Thyroid gland (tissue), 4 donors: ENCODE measurements around the gene CD300C. TPM values are rescaled to one million over a fixed set of nuclear protein-coding genes. Genes with fewer than 3 reads are reported as not detected.
"Not testable (repeated sequence)": the region's sequence is repeated elsewhere in the genome, so short reads cannot be mapped to it uniquely, and the experiment has no call there.

Experiments used
- DNase-seq, 2 donors: peaks; one replicate each; pipeline ENCODE4 v3.0.0-alpha.2; 2019
- H3K27ac ChIP-seq, 3 donors: fragments of 200-600 bp; sonication (generic); 1 replicate in 2 of 3; 2 replicates in 1 of 3; pipeline ENCODE4 v1.5.1; 2016 to 2019; ENCODE audit warnings: mild to moderate bottlenecking in 1 of 3, moderate library complexity in 1 of 3
- H3K27me3 ChIP-seq: fragments of 200-600 bp; sonication (generic); one replicate; pipeline ENCODE4 v1.5.1; 2019
- H3K36me3 ChIP-seq, 2 donors: fragments of 200-600 bp; sonication (generic); one replicate each; pipeline ENCODE4 v1.5.1; 2016 to 2019
- H3K4me1 ChIP-seq, 2 donors: fragments of 200-600 bp; sonication (generic); one replicate each; pipeline ENCODE4 v1.5.1; 2017 to 2019
- H3K4me3 ChIP-seq, 3 donors: fragments of 200-600 bp; sonication (generic); replicated peaks in 1 of 3; 1 replicate in 2 of 3; 2 replicates in 1 of 3; pipeline ENCODE4 v1.5.1; 2016; ENCODE audit warnings: mild to moderate bottlenecking in 1 of 3
- H3K9me3 ChIP-seq: fragments of 200-600 bp; sonication (generic); one replicate; pipeline ENCODE4 v1.5.1; 2017
- POLR2A ChIP-seq, 2 donors: fragments of 450-650 bp; IDR thresholded peaks; one replicate each; pipeline ENCODE4 v1.6.1; 2017; ENCODE audit warnings: antibody characterized with exemption in 2 of 2, mild to moderate bottlenecking in 2 of 2, moderate library complexity in 1 of 2
- WGBS, 2 donors: methylation state at CpG; one replicate each; pipeline ENCODE4 v1.1.5; 2017; 5-methylcytosine and 5-hydroxymethylcytosine counted together
- intact Hi-C: fragments of 100-400 bp; cut with DNase I; formaldehyde crosslinking; loops from one replicate; pipeline ENCODE4 v1.15.1; 2023
- total RNA-seq, 4 donors: library from RNA; depleted of rRNA; stranded (reverse); fragments of >200 nt; gene quantifications; one replicate each; pipeline ENCODE4 v1.2.3, GENCODE V29; 2016
- TF ChIP-seq, protein P1 (sequence below), 6 experiments: fragments of 200-600 bp in 3 of 6; fragments of 450-650 bp in 3 of 6; sonication (generic) in 3 of 6; IDR thresholded peaks; one replicate each; pipeline ENCODE4 v1.5.1; 2016 to 2019; ENCODE audit warnings: antibody characterized with exemption in 6 of 6, mild to moderate bottlenecking in 2 of 6, inconsistent platforms in 1 of 6, moderate library complexity in 1 of 6

Gene CD300C
- total RNA-seq, 4 donors from 2014 or later = 0.45 to 1.2 (median 1.1) TPM; not detected in 1

DNA sequence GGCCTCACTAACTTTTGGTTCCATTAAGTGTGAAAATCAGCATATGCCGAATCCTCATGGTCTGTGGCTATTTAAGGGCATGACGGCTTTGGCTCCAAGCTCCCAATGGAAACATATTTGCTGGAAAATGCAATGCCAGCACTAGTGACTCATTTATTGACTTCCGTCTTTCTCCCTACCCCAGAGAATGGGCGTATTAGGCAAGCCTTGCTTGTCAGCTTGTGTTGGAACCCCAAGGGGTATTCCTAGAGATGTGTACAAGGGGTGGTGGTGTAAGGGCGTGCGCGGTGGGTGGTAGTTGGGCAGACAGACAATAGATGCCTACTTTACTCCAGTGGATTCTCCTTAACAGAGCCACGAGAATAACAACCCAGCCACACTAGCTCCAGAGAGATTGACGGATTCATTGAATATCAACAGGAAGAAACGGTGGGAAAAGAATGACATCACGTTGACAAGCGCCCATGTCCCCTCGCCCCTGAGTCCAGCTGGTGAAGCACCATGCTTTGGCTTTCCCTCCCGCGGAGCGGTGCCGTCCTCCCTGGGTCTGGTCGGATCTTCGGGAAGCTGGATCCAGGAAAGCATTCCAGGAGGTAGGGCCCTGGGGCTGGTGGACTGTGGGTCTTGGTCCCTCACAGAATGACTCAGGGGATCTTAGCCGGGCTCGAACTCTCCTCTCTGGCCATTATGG is 25.0 kb downstream of the CD300C start:
- H3K36me3 ChIP-seq = no peaks in the 10 kb centered on the region
- no peak overlapping the region for H3K4me3 ChIP-seq
- no peaks in the 10 kb centered on the region for H3K9me3 ChIP-seq
- H3K27me3 ChIP-seq = no peaks in the 10 kb centered on the region
- no peak for DNase-seq
- WGBS, 2 donors = 90 to 92% methylated on average over 20 to 21 of the region's 21 CpGs
- intact Hi-C loops = no loop called here
- no peaks in the 10 kb centered on the region for H3K4me1 ChIP-seq
- TF ChIP-seq, protein P1, sequence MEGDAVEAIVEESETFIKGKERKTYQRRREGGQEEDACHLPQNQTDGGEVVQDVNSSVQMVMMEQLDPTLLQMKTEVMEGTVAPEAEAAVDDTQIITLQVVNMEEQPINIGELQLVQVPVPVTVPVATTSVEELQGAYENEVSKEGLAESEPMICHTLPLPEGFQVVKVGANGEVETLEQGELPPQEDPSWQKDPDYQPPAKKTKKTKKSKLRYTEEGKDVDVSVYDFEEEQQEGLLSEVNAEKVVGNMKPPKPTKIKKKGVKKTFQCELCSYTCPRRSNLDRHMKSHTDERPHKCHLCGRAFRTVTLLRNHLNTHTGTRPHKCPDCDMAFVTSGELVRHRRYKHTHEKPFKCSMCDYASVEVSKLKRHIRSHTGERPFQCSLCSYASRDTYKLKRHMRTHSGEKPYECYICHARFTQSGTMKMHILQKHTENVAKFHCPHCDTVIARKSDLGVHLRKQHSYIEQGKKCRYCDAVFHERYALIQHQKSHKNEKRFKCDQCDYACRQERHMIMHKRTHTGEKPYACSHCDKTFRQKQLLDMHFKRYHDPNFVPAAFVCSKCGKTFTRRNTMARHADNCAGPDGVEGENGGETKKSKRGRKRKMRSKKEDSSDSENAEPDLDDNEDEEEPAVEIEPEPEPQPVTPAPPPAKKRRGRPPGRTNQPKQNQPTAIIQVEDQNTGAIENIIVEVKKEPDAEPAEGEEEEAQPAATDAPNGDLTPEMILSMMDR (IDR thresholded peaks at IDR 0.05) = no peak
- H3K27ac ChIP-seq = no peak overlapping the region

GRCh38 chr17:74520016-74520434 is 25.9 kb downstream of the CD300C start:
- Histone ChIP-seq H3K4me3 (no peak overlapping the region), H3K4me1 (no peaks in the 10 kb centered on the region), H3K9me3 (no peaks in the 10 kb centered on the region), H3K36me3 (no peaks in the 10 kb centered on the region), H3K27ac (no peak overlapping the region), H3K27me3 (no peaks in the 10 kb centered on the region)
- WGBS, 2 donors = 80 to 85% methylated on average over 3 of the region's 3 CpGs
- TF ChIP-seq POLR2A (IDR thresholded peaks at IDR 0.05) = no peak
- TF ChIP-seq, protein P1 (IDR thresholded peaks at IDR 0.05) = no peak
- intact Hi-C loops = no loop called here
- DNase-seq = no peak

DNA sequence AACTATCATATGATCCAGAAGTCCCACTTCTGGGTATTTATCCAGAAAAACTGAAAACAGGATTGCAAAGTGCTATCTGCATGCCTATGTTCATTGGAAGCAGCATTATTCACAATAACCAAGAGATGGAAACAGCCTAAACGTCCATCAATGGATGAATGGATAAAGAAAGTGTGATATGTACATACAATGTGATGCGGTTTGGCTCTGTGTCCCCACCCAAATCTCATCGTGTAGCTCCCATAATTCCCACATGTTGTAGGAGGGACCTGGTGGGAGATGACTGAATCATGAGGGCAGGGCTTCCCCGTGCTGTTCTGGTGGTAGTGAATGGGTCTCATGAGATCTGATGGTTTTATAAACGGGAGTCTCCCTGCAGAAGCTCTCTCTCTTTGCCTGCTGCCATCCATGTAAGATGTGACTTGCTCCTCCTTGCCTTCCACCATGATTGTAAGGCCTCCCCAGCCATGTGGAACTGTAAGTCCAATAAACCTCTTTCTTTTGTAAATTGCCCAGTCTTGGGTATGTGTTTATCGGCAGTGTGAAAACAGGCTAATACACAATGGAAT is 27.4 kb downstream of the CD300C start:
- H3K9me3 ChIP-seq, H3K27ac ChIP-seq, H3K36me3 ChIP-seq, DNase-seq, H3K4me3 ChIP-seq, intact Hi-C loops, H3K27me3 ChIP-seq, H3K4me1 ChIP-seq: not testable (repeated sequence)
- 80 to 81% methylated on average over 6 of the region's 6 CpGs for WGBS, 2 donors

DNA sequence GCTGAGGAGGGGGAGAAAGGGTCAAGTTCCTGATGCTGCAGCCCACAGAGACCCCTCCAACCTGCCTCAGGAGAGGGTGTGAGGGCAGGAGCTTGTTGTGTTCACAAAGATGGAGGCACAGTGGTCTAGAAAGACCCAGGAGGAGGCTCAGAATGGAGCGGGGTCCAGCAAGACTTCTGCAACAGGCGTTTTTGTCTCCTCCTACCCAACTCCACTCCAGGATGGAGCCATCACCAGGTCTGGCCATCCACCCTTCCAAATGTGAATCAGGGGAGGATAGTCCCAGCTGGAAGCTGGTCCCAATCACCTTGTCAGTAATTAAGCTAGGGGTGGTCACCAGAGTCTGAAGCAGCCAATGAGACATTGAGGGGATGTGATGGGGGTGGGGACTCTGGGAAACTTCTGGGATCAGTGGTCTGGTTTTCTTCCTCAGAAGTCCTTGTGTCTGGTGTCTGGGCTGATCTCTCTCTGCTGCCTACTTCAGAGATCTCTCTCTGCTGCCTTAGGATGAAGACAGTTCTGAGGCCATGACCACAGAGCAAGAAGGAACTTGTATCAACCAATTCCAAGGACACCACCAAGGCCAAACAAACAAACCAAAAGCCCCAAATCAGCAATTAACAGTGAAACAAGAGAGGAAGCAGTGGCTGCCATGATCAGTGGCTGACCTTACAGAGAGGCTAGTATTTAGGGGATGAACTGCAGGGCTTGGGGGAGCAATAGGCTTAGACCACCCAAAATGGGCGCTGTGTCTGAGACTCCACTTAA is 29.2 kb downstream of the CD300C start:
- H3K4me1 ChIP-seq = no peaks in the 10 kb centered on the region
- intact Hi-C loops = no loop called here
- DNase-seq = no peak
- no peaks in the 10 kb centered on the region for H3K36me3 ChIP-seq
- no peaks in the 10 kb centered on the region for H3K9me3 ChIP-seq
- H3K27ac ChIP-seq = no peak overlapping the region
- H3K4me3 ChIP-seq = no peak overlapping the region
- no peak for TF ChIP-seq POLR2A (IDR thresholded peaks at IDR 0.05)
- TF ChIP-seq, protein P1 (IDR thresholded peaks at IDR 0.05) = no peak
- H3K27me3 ChIP-seq = no peaks in the 10 kb centered on the region
- 87 to 96% methylated on average over 2 to 3 of the region's 3 CpGs for WGBS, 2 donors

DNA sequence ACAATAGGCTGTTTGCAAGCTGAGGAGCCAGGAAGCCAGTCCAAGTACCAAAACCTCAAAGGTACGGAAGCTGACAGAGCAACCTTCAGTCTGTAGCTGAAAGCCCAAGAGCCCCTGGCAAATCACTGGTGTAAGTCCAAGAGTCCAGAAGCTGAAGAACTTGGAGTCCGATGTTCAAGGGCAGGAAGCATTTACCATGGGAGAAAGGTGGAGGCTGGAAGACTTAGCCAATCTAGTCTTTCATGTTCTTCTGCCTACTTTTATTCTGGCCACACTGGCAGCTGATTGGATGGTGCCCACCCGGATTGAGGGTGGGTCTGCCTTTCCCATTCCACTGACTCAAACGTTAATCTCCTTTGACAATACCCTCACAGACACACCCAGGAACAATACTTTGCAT is 30.0 kb downstream of the CD300C start:
- Histone ChIP-seq H3K27ac (no peak overlapping the region), H3K4me3 (no peak overlapping the region), H3K27me3 (no peaks in the 10 kb centered on the region), H3K36me3 (no peaks in the 10 kb centered on the region), H3K4me1 (no peaks in the 10 kb centered on the region), H3K9me3 (no peaks in the 10 kb centered on the region)
- TF ChIP-seq, protein P1 (IDR thresholded peaks at IDR 0.05) = no peak
- TF ChIP-seq POLR2A (IDR thresholded peaks at IDR 0.05) = no peak
- no peak for DNase-seq
- intact Hi-C loops = no loop called here
- 77 to 87% methylated on average over 4 of the region's 4 CpGs for WGBS, 2 donors
